Middle frontal gyrus (tissue), 1 donor: ENCODE results near the gene RCOR1.
"Not testable (repeated sequence)": the region's sequence is repeated elsewhere in the genome, so short reads cannot be mapped to it uniquely, and the experiment has no call there.

Experiments used
- DNase-seq: peaks from one replicate; pipeline ENCODE4 v3.0.0-alpha.2; 2015; ENCODE audit warnings: low spot score; ENCODE audit errors: extremely low spot score

The RCOR1 gene

DNA sequence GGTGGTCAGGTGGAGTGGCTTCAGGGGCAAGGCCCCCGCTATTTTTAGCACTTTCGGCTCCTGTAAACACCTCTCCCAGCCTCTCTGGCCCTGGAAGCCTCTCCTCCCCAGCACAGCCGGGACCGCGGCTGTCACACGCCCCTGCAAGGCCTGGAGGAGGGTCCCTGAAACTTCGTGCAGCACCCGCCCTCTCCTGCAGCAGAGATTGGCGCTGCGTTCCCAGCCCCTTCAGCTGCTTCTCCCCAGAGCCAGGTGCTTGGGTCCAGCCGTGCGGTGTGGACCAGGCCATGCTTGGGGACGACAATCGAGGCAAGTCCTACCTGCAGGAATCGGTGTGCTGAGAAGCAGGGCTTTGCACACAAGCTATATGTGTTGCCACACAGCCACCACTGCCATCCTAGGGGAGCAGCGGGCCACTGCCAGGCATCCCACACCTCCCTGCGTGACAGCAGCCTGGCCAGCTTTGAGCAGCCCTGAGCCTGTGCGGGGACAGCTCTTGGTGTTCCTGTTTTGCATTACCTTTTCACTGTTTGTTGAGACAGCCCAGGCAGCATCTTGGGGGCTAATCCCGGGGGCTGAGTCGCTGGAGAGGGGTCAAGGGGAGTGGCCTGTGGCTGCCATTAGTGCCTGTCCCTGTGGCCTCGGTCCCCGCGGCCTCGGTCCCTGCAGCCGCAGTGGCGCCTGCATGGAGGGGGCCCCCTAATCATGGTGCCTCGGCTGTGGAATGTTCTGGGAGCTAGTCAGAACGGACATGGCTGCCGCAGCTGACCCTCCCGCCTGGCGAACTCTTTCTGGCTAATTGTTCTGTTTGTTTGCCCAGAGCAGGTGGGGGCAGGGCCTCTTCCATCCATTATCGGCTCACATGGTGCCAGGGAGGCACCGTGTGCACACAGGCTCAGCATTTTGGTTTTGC is 157.2 kb downstream of the RCOR1 start:
- no peak for DNase-seq

DNA sequence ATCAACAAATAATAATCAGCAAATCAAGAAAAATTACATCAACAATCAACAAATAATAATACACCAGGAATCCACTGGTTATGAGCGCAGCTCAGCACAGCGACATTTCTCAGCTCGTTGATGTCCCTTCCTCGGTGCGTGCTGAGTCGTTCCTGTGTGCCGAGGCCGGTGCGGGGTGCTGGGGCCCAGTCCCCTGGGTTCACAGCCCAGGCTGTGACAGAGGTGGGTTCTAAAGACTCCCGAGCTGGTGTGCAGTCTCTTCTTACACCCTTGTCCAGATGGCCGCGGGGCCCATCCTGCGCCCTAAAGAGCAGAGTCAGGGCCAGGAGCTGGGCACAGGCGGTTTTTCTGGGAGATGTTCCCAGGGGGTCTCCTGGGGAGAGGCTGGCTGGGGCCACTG is 157.9 kb downstream of the RCOR1 start:
- no peak for DNase-seq

DNA sequence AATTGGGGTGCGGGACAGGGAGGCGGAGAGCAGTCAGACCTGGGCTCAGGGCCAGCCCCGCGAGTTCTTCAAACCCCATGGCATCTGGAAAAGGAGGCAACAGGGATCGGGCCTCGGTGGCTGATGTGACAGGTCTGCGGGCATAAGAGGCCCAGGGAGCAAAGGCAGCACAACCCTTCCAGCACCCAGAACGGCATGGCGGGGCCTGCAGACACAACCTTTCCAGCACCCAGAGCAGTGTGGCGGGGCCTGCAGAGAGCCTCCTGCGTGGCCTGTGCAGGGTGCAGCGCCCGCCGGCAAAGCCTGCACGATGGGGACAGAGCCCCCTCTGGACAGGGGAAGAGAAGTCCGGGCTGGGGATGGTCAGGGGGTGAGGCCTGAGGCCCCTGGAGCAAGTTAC is 158.6 kb downstream of the RCOR1 start:
- DNase-seq, result no peak

DNA sequence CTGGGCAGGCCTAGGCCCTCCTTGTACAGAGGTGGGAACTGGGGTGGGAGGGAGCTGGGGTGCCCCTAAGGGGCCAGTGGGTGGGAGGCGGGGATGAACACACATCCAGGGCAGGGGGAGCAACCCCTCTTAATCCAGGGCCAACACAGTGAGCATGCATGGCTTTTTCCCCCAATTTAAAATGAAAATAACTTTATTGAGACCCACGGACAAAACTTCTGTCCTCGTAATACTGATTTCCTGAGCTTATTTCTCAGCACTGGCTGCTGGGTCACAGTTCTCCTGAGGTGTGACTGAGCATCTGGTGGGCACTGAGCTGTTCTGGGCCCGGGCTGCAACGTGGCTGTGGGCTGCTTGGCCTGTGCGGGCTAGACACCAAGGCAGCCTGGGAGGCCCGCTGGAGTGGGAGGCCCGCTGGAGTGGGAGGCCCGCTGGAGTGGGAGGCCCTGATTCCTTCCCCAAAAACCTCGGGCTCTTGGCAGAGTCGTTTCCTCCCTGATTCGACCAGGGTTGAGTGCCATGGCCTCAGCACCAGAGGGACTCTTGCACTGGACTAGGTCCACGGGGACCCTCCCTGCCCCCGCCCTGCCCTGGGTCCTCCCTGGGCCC is 159.9 kb downstream of the RCOR1 start:
- no peak for DNase-seq

DNA sequence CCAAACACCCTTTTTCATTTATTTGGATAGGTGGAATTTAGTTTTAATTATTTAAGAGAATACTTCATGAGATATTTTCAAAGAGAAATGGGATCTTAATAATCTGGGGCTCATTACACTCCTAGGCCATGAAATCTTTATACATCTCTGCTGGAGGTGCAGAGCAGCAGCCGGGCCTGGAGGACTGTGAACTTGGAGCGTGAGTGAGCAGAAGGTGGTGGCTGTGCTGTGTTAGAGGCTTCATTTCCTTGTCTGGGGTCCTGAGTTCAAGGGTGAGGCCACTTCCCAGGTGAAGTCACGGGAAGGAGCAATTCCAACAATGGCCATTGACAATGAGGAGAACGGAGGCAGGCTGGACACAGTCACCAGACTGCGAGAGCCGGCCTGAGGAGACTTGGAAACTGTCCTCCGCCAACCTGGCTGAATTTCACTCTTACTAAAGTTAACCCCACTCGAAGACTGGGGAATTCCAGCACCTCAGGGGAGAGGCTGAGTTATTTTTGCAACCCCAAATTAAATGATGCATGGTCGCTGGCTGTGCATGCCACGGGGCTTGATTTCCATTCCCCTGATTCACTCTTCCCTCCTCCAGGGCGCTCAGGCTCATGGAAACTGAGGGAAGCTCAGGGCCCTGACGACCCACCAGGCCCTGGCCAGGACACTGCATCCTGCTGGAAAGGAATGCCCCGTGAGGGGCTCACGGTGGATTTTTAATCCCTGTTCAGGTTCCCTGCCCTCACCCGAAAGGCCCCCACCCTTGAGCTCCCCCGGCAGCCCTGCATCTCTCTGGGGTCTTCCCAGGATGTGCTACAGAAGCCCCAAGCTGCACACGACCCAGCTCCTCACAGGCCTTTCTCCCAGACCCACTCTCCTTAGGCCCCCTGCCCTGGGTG is 162.2 kb downstream of the RCOR1 start:
- no peak for DNase-seq

DNA sequence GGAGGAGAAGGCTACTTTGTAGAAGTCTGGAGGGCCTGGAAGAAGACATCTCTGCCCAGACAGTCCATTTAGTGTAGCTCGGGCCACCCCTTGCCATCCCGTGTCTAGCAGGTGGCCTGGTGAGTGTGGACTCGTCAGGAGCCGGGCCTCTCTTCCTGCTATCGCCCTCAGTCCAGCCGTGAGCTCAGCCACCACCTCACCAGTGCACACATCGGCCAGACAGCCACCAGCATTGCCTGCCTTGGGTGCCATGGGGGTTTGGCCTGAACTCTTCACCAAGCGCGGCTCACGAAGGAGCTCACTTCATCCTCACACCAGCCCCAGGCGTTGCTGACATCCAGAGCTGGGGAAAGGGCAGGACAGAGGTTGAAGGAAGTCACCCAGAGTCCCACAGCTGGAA is 165.2 kb downstream of the RCOR1 start:
- DNase-seq, result no peak

DNA sequence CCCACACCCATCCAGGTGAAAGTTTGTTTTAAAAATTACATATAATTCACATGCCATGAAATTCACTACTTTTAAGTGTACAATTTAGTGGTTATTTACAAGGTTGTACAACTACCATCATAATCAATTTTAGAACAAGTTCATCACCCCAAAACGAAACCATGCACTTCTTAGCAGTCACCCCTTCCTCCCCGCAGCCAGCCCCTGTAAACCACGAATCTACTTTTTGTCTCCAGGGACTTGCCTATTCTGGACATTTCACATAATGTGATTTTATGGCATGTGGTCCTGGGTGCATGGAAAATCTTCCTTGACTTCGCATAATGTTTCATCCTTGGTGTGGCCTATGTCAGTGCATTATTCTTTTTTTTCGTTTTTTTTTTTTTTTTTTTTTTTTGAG is 165.6 kb downstream of the RCOR1 start:
- no peak for DNase-seq

DNA sequence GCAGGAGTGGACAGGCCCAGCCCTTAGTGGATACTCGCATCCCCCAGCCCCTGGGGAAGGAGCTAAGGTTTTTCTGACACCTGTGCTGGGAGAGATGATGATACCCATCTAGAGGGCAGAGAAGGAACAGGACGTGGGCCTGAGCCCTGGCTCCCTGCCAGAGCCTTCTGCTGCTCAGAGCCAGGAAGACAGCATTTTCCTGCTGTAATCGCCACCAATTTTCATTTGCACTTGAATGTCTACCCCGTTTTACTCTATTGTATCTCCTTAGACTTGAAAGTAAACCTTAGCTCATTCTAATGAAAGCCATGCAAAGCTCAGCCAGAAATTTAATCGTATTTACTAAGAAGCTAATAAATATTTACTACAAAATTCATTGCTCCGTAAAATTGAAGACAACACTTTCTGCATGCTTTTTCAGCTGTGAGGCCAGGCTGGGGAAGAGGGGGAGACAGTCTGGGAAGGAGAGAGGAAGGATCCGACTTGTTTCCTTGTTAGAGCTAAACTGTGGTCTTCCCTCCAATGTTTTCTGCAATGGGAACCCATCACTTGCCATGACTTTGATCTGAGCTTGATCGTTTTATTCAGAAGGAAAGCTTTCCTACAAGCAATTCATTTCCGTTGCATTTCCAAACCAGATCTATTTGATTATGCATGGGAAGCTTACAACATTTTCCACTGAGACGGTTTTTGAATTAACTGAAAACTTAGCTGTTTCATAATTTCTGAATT is 167.2 kb downstream of the RCOR1 start:
- DNase-seq, result no peak

DNA sequence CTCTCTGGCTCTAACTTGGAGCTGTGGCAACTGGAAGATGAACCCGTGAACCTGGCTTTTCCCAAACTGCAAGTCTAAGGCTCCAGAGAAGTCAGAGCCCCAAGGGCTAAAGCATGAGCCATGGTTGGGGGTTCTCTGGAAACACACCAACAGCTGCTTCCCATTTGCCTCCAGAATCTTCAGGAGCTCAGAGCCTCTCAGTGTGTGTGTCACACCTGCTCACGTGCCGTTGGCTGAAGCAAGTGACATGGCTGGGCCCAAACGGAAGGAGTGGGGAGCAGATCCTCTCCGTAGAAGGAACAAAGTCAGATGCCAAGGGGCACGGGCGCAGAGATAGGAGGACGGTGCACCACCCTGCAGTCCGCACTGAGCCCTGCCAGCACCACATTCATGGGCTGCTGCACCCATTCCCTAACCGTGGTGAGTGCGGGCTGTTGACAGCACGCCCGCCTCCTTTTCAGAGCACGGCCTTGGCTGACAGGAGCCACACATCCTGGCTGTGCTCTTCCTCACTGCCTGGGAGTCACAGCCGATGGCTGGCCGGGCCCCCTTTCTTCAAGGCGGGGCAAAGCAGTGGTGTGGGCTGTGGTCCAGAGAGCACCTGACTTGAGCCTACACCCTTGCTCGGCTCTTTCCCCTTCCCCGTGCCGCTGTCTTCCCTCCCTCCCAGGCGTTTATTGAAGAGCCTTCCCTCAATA is 168.2 kb downstream of the RCOR1 start:
- no peak for DNase-seq

DNA sequence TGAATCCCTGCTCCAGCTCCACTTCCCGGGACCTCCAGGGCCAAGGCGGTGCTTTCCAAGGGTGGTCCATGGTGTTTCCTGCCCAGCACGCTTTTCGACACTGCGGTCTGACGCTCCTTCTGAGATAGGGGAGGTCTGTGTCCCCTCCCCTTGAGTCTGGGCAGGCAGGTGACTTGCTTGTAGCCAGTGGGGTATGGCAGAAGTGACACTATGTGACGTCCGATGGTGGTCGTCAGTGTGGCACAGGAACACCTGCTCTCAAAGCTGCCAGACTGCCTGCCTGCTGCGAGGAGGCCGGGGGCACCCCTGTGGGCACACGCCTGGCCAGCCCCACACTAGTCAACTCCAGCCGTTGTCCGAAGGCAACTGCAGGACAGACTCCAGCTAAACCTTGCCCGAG is 168.8 kb downstream of the RCOR1 start:
- no peak for DNase-seq

DNA sequence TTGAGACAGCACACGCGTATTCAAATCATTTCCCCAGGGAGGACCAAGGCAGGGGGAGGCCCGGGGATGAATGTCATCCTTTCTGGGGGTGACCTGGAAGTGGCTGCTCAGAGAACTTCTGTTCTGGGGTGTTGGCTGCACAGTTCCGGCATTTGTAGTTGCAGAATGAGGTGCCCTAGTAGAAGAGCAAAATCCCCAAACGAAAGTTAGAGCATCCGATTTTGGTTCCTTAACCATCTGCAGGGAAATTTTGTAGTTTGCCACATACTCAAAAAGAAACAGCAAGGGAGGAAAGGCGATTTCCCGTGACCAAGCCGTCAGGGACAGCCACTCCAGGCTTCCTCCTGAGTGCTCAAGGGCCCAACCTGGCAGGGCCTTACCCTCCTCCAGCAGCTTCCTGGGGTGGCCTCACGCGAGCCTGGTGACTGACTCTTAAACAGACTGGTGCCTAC is 171.8 kb downstream of the RCOR1 start:
- DNase-seq, result no peak

DNA sequence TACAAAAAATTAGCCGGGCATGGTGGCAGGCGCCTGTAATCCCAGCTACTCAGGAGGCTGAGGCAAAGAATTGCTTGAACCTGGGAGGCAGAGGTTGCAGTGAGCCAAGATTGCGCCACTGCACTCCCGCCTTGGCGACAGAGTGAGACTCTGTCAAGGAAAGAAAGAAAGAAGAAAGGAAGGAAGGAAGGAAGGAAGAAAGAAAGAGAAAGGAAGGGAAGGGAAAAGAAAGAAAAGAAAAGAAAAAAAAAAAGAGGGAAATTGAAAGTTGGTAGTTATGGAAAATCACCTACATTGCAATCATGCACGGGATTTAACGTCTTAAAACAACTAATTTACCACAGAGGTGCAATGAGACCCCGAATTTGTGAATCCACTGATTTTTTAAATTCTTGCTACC is 173.3 kb downstream of the RCOR1 start:
- DNase-seq, result not testable (repeated sequence)

DNA sequence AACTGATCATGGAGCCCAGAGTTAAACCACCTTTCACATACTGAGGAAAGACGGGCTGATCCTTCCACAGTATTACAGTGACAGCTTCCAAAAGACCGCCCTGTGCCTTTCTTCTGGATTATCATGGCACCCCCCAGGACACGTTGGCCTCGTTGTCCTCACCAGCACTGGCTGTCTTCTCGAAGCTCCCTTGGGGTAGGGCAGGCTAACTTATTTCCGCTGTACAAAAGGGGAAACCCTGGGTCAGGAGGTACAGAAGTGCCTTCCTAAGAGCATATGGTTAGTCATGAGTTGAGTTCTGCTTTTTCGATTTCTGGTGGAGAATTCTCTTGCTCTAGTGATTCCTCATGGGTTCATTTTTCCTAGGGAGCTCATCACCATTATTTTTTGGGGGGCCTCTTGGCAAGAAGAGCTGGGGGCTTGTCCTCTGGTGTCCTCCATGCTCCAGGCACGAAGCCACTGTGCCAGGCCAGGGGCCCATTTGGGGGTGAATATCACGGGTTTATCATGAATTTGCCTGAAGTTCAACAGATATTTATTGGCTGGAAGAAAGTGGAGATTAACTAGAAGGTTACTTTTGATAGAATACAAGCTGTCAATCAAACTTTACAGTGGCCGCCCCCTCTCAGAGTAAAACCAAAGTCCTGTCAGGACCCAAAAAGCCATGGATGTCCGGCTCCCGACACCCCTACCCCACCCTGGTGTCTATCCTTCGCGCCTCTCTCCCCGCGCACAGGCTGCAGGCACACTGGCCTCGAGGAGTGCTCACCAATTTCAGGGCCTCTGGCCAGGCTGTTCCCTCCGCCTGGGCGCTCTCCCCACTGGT is 176.0 kb downstream of the RCOR1 start:
- no peak for DNase-seq

DNA sequence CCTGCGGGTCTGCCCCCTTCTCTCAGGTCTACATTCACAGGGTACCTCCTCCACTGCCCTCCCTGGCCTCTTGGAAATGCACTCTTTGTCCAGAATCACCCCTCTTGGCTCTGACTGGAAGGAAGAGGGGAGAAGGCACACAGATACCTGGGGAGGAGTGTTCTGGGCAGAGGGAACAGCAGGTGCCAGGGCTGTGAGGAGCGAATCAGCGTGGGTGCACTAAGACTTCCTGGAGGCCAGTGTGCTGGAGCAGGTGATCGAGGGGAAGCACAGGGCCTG is 176.5 kb downstream of the RCOR1 start:
- DNase-seq, result no peak

DNA sequence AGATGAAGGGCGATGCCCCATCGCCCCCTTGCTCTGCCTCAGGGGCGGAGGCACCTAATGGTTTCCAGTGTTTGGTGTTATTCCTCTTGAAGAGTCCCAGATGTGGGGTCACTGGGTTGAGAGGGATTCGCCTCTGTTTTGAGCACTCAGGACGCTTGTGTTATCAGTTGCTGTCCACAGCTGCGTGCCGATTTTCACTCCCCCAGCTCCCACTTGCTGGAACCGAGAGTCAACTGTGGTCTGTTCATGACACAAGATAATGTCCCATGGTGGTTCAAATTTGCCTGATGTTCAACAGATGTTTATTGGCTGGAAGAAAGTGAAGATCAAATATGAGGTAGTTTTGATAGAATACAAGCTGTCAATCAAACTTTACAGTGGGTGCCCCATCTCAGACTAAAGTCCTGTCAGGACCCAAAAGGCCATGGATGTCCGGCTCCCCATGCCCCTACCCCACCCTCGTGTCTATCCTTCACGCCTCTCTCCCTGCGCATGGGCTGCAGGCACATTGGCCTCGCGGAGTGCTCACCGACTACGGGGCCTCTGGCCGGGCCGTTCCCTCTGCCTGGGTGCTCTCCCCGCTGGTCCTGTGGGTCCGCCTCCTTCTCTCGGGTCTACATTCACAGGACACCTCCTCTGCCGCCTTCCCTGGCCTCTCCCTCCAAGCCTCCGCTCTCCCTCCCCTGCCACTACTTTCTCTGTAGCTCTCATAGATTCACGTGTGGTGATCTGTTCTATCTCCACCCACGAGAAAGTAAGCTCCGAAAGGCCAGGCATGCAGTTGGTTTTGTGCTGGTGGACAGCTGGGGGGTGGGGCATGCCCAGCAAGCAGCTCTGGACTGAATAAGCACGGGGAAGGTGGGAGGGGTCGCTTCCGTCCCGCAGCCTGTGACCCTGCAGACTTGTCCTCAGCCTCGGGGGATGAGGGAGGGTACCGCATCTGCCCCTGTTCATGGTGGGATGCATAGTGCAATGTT is 178.0 kb downstream of the RCOR1 start:
- DNase-seq, result no peak

DNA sequence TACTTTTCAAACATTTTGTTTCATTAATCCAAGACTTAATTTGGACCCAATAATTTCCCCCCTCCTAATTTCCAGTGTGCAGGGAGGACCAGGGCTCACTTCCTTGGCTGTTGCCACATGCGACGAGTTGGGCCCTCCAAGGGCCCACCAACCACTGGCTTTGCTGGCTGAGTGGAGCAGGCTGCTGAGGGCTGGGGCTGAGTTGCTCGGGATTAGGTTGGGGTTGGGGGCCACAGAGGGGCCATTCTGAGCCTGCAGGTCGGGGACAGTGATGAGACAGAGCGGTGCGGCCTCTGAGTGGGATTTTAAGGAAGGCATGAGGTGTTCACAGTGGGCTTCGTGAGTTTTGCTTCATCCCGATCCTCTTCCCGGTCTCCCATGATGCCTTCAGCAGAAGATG is 178.7 kb downstream of the RCOR1 start:
- DNase-seq, result no peak

DNA sequence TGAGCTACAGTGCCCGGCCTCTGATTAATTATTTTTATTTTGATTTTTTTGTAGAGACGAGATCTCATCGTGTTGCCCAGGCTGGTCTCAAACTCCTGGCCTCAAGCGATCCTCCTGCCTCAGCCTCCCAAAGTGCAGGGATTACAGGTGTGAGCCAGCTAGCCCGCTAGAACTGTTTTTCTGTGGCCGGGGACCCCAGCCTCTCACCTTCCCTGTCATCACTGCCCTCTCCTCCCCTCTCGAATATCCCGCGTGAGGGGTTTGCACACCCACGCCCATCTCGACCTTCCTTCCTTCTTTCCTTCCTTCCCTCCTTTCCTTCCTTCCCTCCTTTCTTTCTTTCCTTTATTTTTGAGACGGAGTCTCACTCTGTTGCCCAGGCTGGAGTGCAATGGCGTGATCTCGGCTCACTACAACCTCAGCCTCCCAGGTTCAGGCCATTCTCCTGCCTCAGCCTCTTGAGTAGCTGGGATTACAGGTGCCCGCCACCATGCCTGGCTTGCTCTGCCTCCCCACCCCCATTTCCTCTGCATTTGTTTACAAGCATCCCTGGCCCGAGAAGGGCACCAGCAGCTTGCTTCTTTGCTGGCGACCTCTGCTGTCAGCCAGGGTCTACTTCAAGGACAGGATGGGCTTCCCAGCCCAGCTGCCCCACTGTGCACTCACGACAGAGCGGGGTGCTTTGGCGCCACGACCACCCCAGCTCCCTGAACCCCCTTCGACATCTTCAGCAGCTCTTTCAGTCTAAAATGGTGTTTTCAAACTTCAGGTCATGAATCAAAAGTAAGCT is 180.5 kb downstream of the RCOR1 start:
- DNase-seq, result no peak
